HepG2 (cell line): ENCODE data around the gene ZDHHC16. TPM values are rescaled to one million over a fixed set of nuclear protein-coding genes. Genes with fewer than 3 reads are reported as not detected.

Experiments
- ATAC-seq: fragments of 200-7000 bp; cut with Tn5 transposase; 3 replicates; pipeline ENCODE4 v1.9.1; 2020; ENCODE audit warnings: mild to moderate bottlenecking, moderate library complexity
- BruUV-seq: library from RNA; stranded (reverse); fragments of 400-500 nt; replicated peaks from 2 replicates; lab custom pipeline; 2021; lab: Mats Ljungman, UMichigan
- CTCF ChIA-PET: fragments of 300-600 bp; formaldehyde crosslinking; extraction: SDS; loops from one replicate; lab custom pipeline; 2021; ENCODE audit warnings: low total read pairs, inconsistent platforms, low intra/inter-chr PET ratio; lab: Yijun Ruan, JAX
- POLR2A ChIA-PET: fragments of 350-600 bp; sonication (Branson Sonifier 250); formaldehyde crosslinking; loops from one replicate; lab custom pipeline; 2020; ENCODE audit warnings: antibody characterized with exemption, inconsistent platforms; lab: Yijun Ruan, JAX
- DNase-seq: peaks from one replicate; pipeline ENCODE4 v3.0.0-alpha.2; 2015; ENCODE audit warnings: low spot score
- FAIRE-seq: peaks from 3 replicates; lab custom pipeline; 2011; peaks lifted over from hg19 to GRCh38; lab: Jason Lieb, UNC
- H2AFZ ChIP-seq: one replicate; pipeline ENCODE4 v1.6.1; 2011; ENCODE audit warnings: low read length, inconsistent platforms
- H3K27ac ChIP-seq: fragments of 300-600 bp; 3 replicates; pipeline ENCODE4 v1.8.0; 2011; ENCODE audit warnings: mixed run types, mild to moderate bottlenecking, mixed read lengths, low read length, inconsistent platforms; ENCODE audit not compliant: insufficient read depth; ENCODE audit errors: extremely low read length
- H3K27me3 ChIP-seq, 2 experiments: fragments of 200-600 bp in 1 of 2; 2 replicates in 1 of 2; 3 replicates in 1 of 2; pipeline versions ENCODE4 v1.6.0 to v1.8.0; 2011; ENCODE audit warnings: low read length in 2 of 2, mild to moderate bottlenecking in 2 of 2, moderate library complexity in 2 of 2, inconsistent platforms in 1 of 2; ENCODE audit not compliant: insufficient read depth in 2 of 2, control insufficient read depth in 1 of 2
- H3K36me3 ChIP-seq, 2 experiments: fragments of 200-600 bp in 1 of 2; replicated peaks in 1 of 2; 2 replicates in 1 of 2; 3 replicates in 1 of 2; pipeline versions ENCODE4 v1.5.1 to v1.8.0; 2011; ENCODE audit warnings: low read length in 2 of 2, inconsistent platforms in 1 of 2; ENCODE audit not compliant: insufficient read depth in 2 of 2, control insufficient read depth in 1 of 2
- H3K4me1 ChIP-seq: 2 replicates; pipeline ENCODE4 v1.5.1; 2012; ENCODE audit warnings: low read length, inconsistent platforms; ENCODE audit not compliant: insufficient read depth
- H3K4me2 ChIP-seq: 2 replicates; pipeline ENCODE4 v1.6.0; 2011; ENCODE audit warnings: low read depth, low read length, inconsistent platforms
- H3K4me3 ChIP-seq, 3 experiments: fragments of 200-600 bp in 1 of 3; sonication (generic), shearing (Covaris generic) in 1 of 3; replicated peaks in 1 of 3; 2 replicates each; pipeline ENCODE4 v1.5.1; 2011 to 2016; ENCODE audit warnings: low read length in 3 of 3, inconsistent platforms in 2 of 3, low read depth in 2 of 3, mild to moderate bottlenecking in 2 of 3, control low read depth in 1 of 3, mixed read lengths in 1 of 3; ENCODE audit not compliant: insufficient read depth in 1 of 3
- H3K79me2 ChIP-seq: one replicate; pipeline ENCODE4 v1.6.1; 2011; ENCODE audit warnings: low read length, inconsistent platforms; ENCODE audit not compliant: insufficient read depth
- H3K9ac ChIP-seq: 2 replicates; pipeline ENCODE4 v1.6.0; 2011; ENCODE audit warnings: mild to moderate bottlenecking, low read depth, low read length, inconsistent platforms; ENCODE audit not compliant: insufficient read depth
- H3K9me3 ChIP-seq: 2 replicates; pipeline ENCODE4 v1.5.1; 2012; ENCODE audit warnings: mild to moderate bottlenecking, low read length
- H4K20me1 ChIP-seq: 2 replicates; pipeline ENCODE4 v1.6.0; 2011; ENCODE audit warnings: inconsistent platforms, mild to moderate bottlenecking, low read length, moderate library complexity; ENCODE audit not compliant: insufficient read depth
- GLI4 ChIP-seq: sonication (generic); formaldehyde crosslinking; IDR thresholded peaks from 2 replicates; pipeline ENCODE4 v1.5.1; 2020; ENCODE audit warnings: missing genetic modification reagents, mild to moderate bottlenecking, moderate library complexity, borderline replicate concordance
- HDAC2 ChIP-seq: sonication (generic); formaldehyde crosslinking; IDR thresholded peaks from 2 replicates; pipeline ENCODE4 v1.4.0; 2020; ENCODE audit warnings: missing genetic modification reagents
- KMT2B ChIP-seq: IDR thresholded peaks from 2 replicates; pipeline ENCODE4 v1.6.1; 2016; ENCODE audit warnings: missing genetic modification reagents, missing compliant biosample characterization
- NKX3-1 ChIP-seq: sonication (generic); formaldehyde crosslinking; IDR thresholded peaks from 2 replicates; pipeline ENCODE4 v1.5.0; 2020; ENCODE audit warnings: missing genetic modification reagents
- PITX1 ChIP-seq: sonication (generic); formaldehyde crosslinking; IDR thresholded peaks from 2 replicates; pipeline ENCODE4 v1.5.1; 2020; ENCODE audit warnings: mild to moderate bottlenecking, missing genetic modification reagents
- RBM39 ChIP-seq: fragments of 200-400 bp; formaldehyde crosslinking; IDR thresholded peaks from one replicate; pipeline ENCODE4 v1.6.1; 2018; ENCODE audit warnings: antibody characterized with exemption, mild to moderate bottlenecking, low read depth, low read length; ENCODE audit not compliant: poor library complexity, severe bottlenecking
- ZFP90 ChIP-seq: sonication (generic); formaldehyde crosslinking; IDR thresholded peaks from 2 replicates; pipeline ENCODE4 v1.8.0; 2022; ENCODE audit warnings: missing genetic modification reagents, mild to moderate bottlenecking, inconsistent platforms, borderline replicate concordance
- ZNF431 ChIP-seq: sonication (generic); formaldehyde crosslinking; IDR thresholded peaks from 2 replicates; pipeline ENCODE4 v1.9.0; 2022; ENCODE audit warnings: missing genetic modification reagents, low read depth, mild to moderate bottlenecking, borderline replicate concordance
- ZNF530 ChIP-seq: sonication (generic); formaldehyde crosslinking; IDR thresholded peaks from 2 replicates; pipeline ENCODE4 v1.5.0; 2020; ENCODE audit warnings: low read depth, mild to moderate bottlenecking, missing genetic modification reagents
- ZNF546 ChIP-seq: sonication (generic); formaldehyde crosslinking; conservative IDR thresholded peaks from 2 replicates; pipeline ENCODE4 v1.8.1; 2023; ENCODE audit warnings: mild to moderate bottlenecking, missing genetic modification reagents
- ZNF746 ChIP-seq: sonication (generic); formaldehyde crosslinking; IDR thresholded peaks from 2 replicates; pipeline ENCODE4 v1.8.0; 2022; ENCODE audit warnings: mild to moderate bottlenecking, missing genetic modification reagents
- WGBS: methylation state at CpG from one replicate; pipeline ENCODE4 v1.1.6; 2017; ENCODE audit warnings: low lambda C conversion rate; 5-methylcytosine and 5-hydroxymethylcytosine counted together
- in situ Hi-C: cut with HindIII; loops from 2 replicates; pipeline ENCODE4 v1.10.0; 2017; ENCODE audit warnings: low pct_unique_long_range_greater_than_20kb; ENCODE audit not compliant: extremely low pct_ligation_motif_present
- intact Hi-C: fragments of 100-400 bp; cut with micrococcal nuclease; formaldehyde crosslinking; loops from one replicate; pipeline ENCODE4 v1.10.0; 2022; ENCODE audit not compliant: unreplicated experiment
- polyA plus RNA-seq, 8 experiments: library from polyadenylated mRNA; depleted of rRNA in 3 of 8; stranded (reverse) in 7 of 8; unstranded in 1 of 8; fragments of >200 nt; fragmentation: Illumina TruSeq in 4 of 8; extraction: Trizol in 4 of 8; gene quantifications; 2 replicates each; pipeline versions ENCODE4 v1.2.1 to v1.2.3, GENCODE V29; 2011 to 2016; ENCODE audit warnings: low read depth in 4 of 8, missing spikeins in 1 of 8, mixed read lengths in 1 of 8; ENCODE audit not compliant: insufficient read depth in 1 of 8
- total RNA-seq, 5 experiments: library from RNA; depleted of rRNA; stranded (reverse); fragments of >200 nt; fragmentation: Illumina TruSeq; extraction: Trizol; gene quantifications; 2 replicates each; pipeline ENCODE4 v1.2.3, GENCODE V29; 2016; ENCODE audit warnings: low read depth in 1 of 5
- TF ChIP-seq, protein P1 (sequence below): sonication (generic); formaldehyde crosslinking; IDR thresholded peaks from 2 replicates; pipeline ENCODE4 v1.4.0; 2020; ENCODE audit warnings: mild to moderate bottlenecking, missing genetic modification reagents
- TF ChIP-seq, protein P2 (sequence below): sonication (generic); formaldehyde crosslinking; IDR thresholded peaks from 2 replicates; pipeline ENCODE4 v1.9.0; 2021; ENCODE audit warnings: missing genetic modification reagents, mild to moderate bottlenecking, borderline replicate concordance
- TF ChIP-seq, protein P3 (sequence below): sonication (generic); formaldehyde crosslinking; IDR thresholded peaks from 2 replicates; pipeline ENCODE4 v1.4.0; 2020; ENCODE audit warnings: missing genetic modification reagents
- TF ChIP-seq, protein P4 (sequence below): IDR thresholded peaks from 2 replicates; pipeline ENCODE4 v1.6.1; 2016; ENCODE audit warnings: low read depth, control low read depth

ZDHHC16 gene
- total and polyA plus RNA-seq, 2 of the 13 experiments (the other 11 are each of a cell fraction or from before 2014, with no cell fraction given), result 40.8 to 41.8 TPM

DNA sequence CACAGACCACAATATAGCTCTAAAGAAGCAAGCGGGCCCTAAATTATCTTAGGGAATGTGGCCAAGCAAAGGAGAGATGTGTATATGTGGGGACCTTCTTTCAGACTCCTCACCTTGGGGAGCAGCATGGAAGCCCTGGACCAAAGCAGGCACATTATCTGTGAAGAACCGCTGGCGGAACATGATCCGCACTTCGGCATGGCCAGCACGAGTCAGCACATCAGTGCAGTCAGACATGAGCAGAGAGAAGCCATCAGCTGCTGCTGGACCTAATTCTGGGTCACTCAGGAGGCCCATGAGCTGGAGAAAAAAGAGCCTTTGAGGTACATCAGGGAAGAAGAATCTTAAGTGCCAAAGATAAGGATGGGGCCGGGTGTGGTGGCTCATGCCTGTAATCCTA is 14.0 kb downstream of the ZDHHC16 start:
- WGBS, result 81% methylated on average over 7 of the region's 7 CpGs
- CTCF ChIA-PET, result no interaction called here
- Histone ChIP-seq H3K4me1 (peaks cover 17% of the 10 kb centered on the region), H4K20me1 (no peaks in the 10 kb centered on the region), H3K4me2 (no peak overlapping the region), H3K9ac (no peak overlapping the region), H3K79me2 (no peaks in the 10 kb centered on the region), H3K27ac (no peak overlapping the region), H3K36me3 (peaks cover 37 to 85% of the 10 kb centered on the region in 2 experiments), H3K4me3 (no peak overlapping the region), H2AFZ (no peak overlapping the region), H3K9me3 (no peaks in the 10 kb centered on the region), H3K27me3 (no peaks in the 10 kb centered on the region)
- no peak for ATAC-seq
- intact Hi-C loops, result loop anchor here (5.0 kb wide), 1 partner anchor 152 kb away; no protein-coding TSS in a partner anchor
- FAIRE-seq, result no peak
- DNase-seq, result no peak
- POLR2A ChIA-PET, result no interaction called here
- no TSS peak for BruUV-seq
- in situ Hi-C loops, result loop anchor here (5.0 kb wide), 1 partner anchor 92 kb away; no protein-coding TSS in a partner anchor
- TF ChIP-seq, protein P1, sequence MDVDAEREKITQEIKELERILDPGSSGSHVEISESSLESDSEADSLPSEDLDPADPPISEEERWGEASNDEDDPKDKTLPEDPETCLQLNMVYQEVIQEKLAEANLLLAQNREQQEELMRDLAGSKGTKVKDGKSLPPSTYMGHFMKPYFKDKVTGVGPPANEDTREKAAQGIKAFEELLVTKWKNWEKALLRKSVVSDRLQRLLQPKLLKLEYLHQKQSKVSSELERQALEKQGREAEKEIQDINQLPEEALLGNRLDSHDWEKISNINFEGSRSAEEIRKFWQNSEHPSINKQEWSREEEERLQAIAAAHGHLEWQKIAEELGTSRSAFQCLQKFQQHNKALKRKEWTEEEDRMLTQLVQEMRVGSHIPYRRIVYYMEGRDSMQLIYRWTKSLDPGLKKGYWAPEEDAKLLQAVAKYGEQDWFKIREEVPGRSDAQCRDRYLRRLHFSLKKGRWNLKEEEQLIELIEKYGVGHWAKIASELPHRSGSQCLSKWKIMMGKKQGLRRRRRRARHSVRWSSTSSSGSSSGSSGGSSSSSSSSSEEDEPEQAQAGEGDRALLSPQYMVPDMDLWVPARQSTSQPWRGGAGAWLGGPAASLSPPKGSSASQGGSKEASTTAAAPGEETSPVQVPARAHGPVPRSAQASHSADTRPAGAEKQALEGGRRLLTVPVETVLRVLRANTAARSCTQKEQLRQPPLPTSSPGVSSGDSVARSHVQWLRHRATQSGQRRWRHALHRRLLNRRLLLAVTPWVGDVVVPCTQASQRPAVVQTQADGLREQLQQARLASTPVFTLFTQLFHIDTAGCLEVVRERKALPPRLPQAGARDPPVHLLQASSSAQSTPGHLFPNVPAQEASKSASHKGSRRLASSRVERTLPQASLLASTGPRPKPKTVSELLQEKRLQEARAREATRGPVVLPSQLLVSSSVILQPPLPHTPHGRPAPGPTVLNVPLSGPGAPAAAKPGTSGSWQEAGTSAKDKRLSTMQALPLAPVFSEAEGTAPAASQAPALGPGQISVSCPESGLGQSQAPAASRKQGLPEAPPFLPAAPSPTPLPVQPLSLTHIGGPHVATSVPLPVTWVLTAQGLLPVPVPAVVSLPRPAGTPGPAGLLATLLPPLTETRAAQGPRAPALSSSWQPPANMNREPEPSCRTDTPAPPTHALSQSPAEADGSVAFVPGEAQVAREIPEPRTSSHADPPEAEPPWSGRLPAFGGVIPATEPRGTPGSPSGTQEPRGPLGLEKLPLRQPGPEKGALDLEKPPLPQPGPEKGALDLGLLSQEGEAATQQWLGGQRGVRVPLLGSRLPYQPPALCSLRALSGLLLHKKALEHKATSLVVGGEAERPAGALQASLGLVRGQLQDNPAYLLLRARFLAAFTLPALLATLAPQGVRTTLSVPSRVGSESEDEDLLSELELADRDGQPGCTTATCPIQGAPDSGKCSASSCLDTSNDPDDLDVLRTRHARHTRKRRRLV (CRISPR knock-in tag), result no peak
- TF ChIP-seq RBM39 (no peak), ZNF530 (CRISPR knock-in tag) (no peak), KMT2B (no peak), GLI4 (no peak), ZNF746 (CRISPR knock-in tag) (no peak), ZNF431 (CRISPR knock-in tag) (no peak), HDAC2 (CRISPR knock-in tag) (no peak), NKX3-1 (no peak), ZNF546 (no peak), ZFP90 (CRISPR knock-in tag) (no peak), PITX1 (CRISPR knock-in tag) (no peak)
- TF ChIP-seq, protein P2, sequence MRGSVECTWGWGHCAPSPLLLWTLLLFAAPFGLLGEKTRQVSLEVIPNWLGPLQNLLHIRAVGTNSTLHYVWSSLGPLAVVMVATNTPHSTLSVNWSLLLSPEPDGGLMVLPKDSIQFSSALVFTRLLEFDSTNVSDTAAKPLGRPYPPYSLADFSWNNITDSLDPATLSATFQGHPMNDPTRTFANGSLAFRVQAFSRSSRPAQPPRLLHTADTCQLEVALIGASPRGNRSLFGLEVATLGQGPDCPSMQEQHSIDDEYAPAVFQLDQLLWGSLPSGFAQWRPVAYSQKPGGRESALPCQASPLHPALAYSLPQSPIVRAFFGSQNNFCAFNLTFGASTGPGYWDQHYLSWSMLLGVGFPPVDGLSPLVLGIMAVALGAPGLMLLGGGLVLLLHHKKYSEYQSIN, result no peak
- TF ChIP-seq, protein P3, sequence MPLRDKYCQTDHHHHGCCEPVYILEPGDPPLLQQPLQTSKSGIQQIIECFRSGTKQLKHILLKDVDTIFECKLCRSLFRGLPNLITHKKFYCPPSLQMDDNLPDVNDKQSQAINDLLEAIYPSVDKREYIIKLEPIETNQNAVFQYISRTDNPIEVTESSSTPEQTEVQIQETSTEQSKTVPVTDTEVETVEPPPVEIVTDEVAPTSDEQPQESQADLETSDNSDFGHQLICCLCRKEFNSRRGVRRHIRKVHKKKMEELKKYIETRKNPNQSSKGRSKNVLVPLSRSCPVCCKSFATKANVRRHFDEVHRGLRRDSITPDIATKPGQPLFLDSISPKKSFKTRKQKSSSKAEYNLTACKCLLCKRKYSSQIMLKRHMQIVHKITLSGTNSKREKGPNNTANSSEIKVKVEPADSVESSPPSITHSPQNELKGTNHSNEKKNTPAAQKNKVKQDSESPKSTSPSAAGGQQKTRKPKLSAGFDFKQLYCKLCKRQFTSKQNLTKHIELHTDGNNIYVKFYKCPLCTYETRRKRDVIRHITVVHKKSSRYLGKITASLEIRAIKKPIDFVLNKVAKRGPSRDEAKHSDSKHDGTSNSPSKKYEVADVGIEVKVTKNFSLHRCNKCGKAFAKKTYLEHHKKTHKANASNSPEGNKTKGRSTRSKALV (CRISPR knock-in tag), result no peak
- TF ChIP-seq, protein P4, sequence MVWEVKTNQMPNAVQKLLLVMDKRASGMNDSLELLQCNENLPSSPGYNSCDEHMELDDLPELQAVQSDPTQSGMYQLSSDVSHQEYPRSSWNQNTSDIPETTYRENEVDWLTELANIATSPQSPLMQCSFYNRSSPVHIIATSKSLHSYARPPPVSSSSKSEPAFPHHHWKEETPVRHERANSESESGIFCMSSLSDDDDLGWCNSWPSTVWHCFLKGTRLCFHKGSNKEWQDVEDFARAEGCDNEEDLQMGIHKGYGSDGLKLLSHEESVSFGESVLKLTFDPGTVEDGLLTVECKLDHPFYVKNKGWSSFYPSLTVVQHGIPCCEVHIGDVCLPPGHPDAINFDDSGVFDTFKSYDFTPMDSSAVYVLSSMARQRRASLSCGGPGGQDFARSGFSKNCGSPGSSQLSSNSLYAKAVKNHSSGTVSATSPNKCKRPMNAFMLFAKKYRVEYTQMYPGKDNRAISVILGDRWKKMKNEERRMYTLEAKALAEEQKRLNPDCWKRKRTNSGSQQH (CRISPR knock-in tag), result no peak
